HG03060 (cell line): ENCODE results near the gene TRNT1.

Experiments used
- ATAC-seq: cut with Tn5 transposase; IDR thresholded peaks from one replicate; pipeline ENCODE4 v1.9.1; 2021; ENCODE audit warnings: low read depth, moderate number of reproducible peaks; ENCODE audit not compliant: unreplicated experiment

Gene TRNT1

DNA sequence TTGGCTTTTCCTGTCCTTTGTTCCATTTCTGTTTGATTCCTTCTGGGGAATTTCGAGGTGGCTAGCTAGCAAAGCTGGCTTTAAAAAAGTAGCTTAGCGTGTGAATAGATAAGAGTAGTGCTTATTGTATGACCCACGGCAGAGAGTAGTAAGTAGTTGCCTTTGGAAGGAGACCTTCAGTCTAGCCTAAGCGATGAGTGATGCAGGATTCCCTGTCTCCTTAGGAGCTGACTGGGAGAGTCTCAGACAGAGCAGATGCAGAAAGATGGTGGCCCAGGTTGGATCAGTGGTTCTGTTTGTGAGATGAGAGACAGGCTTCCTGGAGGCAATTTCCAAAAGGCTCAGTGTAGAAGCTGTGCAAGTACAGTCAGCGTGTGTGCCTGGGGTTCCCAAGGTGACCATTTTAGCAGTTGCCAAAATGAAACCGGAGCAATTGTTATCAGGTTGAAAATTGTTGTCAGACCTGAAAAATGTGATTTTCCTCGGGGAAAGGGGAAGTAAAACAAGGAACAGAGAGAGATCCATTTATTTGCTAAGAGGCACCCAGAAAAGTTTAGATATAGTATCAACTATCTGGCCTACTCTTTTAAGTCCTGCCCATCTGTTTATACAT is 15.9 kb upstream of the TRNT1 start:
- ATAC-seq = no peak

DNA sequence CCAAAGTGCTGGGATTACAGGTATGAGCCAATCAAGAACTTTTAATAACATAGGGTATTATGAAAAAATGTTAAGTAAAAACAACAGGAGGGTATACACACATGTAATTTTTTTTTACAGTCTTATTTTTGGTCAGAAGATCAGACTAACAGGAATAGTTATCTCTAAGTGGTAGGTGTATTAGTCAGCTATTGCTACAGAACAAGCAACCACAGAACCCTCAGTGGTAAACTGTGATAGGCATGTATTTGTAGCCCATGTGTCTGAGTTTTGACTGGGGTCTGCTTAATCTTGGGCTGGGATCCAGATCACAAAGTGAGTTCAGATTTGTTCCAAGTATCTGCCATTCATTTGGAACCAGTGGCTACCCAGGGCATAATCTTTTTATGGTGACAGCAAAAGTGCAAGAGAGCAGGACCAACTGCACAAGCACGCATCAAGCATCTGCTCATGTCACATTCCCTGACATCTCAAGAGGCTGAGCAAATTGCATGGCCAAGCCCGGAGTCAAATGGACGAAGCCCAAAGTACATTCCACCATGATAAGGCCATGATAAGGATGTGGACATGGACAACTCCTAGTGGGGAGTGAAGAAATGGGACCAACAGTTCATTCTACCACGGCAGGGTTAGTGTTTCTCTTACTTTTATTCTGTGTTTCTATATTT is 13.6 kb upstream of the TRNT1 start:
- ATAC-seq = no peak

DNA sequence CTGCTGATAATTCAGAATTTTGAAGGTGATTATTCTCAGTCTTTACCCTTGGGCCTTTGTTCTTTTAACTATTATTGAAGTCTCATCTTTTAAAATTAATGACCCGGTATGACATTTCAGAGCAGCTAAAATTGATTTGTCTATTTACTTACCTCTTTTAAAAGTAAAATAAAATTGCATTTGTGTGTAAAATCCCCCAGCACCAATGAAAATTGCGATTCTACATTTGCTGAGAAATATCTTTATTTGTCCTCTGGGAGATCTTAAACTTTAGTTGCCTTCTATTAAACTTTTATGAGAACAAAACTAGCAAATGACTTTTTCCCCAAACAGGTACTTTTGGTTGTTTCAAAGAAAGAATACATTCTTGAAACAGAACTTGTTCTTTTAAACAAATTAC is 9.1 kb upstream of the TRNT1 start:
- ATAC-seq = no peak

DNA sequence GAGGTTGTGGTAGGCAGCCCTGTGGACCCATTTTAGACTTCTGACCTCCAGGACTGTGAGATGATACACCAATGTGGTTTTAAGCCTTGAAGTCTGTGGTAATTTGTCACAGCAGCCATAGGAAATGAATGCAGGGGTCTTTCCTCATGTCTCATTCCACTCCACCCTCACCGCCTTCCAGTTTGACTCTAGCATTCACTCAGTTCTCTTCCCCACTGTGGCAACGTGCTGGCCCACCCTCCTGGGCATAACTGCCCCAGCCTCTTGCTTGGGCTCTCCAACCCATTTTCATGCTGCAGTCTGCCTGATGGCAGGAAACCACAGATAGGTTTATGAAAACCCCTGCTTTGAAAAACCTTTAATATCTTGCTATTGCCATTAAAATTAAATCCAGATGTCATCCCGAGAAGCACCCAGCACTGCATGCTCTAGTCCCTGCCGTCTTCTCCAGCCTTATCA is 7.3 kb upstream of the TRNT1 start:
- ATAC-seq = no peak

- ATAC-seq = no peak
These were observed 763 bp upstream of the TRNT1 start for GRCh38 chr3:3125977-3126376.

GRCh38 chr3:3127432-3128010 is 781 bp downstream of the TRNT1 start:
- ATAC-seq = no peak

- ATAC-seq = no peak
These were observed 2.8 kb downstream of the TRNT1 start for GRCh38 chr3:3129579-3129978.

- no peak for ATAC-seq
These were observed 6.8 kb downstream of the TRNT1 start for GRCh38 chr3:3133500-3133899.

DNA sequence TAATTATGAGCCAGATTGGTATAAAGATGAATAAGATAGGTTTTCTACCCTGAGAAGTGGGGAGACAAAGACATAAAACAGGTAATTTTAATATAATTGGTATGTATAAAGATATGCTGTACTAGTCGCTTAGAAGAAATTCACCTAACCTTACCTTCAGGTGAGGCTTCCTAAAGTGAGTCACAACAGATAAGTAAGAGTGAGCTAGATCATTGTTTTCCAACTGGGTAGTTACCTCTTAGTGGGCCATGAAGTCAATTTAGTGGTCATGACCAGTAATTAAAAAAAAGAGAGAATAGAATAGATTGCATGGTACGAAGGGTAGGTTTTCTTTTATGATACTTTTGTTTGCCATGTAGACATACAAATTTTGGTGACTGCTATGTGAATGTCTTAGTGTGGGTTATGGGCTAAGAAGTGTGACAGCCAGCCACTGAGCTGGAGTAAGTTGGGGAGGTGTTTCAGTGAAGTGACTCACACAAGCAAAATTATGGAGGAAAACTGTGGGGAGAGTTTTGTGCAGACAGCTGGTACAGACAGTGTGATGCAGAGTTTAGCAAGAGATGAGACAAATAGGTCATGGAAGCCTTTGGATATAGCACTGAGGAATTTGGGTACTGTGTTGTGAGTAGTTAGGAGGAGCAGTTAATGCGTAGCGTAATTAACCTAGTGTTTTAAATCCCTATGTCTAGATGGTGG is 8.2 kb downstream of the TRNT1 start:
- ATAC-seq = no peak

GRCh38 chr3:3137526-3137925 is 10.8 kb downstream of the TRNT1 start:
- no peak for ATAC-seq

DNA sequence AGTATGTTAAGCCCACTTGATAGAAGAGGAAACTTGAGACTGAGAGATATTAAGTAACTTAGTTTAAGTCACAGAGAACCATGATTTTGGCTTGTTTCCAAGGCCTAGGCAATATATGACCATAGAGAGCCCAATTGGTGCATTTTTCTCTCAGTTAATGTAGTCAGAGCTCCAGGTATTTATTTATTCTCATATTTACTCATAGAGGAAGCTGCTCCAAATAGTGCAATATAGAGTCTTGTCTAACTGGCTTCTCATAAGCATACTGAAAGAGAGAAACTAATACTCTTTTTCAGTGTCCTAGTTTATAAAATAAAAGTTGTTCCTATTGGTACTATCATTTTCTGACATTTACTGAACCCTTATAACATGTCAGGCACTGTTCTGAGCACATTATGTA is 15.2 kb downstream of the TRNT1 start:
- ATAC-seq = no peak

GRCh38 chr3:3145831-3146230 is 19.1 kb downstream of the TRNT1 start:
- ATAC-seq = no peak

- ATAC-seq = no peak
These were observed 22.8 kb downstream of the TRNT1 start for GRCh38 chr3:3149560-3149959.

- ATAC-seq = no peak
These were observed 24.8 kb downstream of the TRNT1 start for GRCh38 chr3:3151513-3151912.

DNA sequence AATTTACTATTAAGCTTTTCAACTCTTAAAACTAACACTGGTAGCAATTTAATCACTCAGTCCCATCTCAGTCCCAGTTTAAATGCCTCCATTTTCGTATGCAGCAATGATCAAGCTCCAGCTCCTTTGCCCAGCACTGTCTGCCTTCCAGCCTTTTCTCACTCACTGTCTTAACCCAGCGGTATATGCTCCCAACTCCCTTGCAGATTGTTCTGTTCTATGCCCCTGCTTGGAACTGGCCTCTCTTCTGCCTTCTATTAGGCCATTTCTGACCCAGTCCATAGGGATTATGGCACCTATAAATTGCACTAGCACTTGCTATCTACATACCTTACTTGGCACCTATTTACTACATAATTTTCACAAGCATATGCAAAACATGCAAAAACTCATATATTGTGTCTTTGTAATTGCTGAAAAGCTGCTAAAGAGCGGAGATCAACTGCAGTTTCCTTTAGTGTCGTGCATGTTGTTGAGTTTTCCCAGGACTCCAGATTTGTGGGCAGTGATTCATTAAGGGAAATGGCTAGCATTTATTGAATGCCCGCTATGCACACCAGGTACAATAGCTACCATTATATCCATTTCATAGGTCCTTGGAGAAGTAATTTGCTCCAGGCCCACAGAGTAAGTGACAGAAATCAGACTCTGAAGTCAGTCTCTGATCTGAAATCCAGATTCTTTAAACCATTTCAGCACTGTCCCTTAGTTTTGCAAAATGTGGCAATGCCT is 28.3 kb downstream of the TRNT1 start:
- no peak for ATAC-seq

DNA sequence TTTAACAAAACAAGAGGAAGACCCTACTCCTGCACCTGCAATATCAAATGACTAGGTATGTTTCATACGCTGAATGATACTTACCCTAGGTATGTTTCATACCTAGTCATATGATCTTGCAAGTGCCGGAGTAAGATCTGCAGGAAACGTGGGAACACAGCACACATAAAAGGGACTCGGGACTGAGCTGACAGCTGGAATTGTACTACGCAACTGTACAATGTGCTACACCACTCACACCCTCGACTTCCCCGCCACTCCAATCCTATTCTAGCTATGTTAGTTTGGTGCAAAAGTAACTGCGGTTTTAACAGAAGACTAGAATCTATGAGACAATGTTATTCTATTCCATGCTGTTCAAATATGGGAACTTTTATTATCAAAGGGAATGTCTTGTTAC is 30.7 kb downstream of the TRNT1 start:
- ATAC-seq = no peak

DNA sequence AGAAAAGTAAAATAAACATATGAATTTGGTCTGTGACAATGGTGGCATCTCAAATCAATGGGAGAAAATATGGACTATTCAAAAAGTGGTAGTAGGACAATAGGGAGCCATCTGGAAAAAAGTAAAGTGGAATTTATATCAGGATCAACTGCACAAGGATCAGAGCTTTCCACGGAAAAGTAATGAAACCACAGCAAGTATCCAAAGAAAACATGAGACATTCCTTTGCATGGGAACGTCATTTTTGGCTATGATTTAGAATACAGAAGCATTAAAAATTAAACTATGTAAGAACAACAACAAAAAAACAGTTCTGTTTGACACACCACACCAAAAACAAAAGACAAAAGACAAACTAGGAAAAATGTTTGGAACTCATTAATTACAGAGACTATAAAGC is 34.1 kb downstream of the TRNT1 start:
- no peak for ATAC-seq

DNA sequence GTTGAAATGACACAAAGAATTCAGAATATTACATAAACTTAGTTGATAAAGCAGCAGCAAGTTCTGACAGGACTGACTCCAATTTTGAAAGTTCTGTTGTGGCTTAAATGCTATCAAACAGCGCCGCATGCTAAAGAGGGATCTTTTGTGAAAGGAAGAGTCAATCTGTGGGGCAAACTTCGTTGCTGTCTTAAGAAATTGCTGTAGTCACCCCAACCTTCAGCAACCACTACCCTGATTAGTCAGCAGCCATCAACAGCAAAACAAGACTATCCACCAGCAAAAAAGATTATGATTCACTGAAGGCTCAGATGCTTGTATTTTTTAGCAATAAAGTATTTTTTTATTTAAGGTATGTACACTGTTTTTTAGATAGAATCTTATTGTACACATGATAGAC is 38.5 kb downstream of the TRNT1 start:
- ATAC-seq = no peak

GRCh38 chr3:3165650-3166049 is 38.9 kb downstream of the TRNT1 start:
- ATAC-seq = no peak

- no peak for ATAC-seq
These were observed 44.3 kb downstream of the TRNT1 start for GRCh38 chr3:3170998-3171397.

DNA sequence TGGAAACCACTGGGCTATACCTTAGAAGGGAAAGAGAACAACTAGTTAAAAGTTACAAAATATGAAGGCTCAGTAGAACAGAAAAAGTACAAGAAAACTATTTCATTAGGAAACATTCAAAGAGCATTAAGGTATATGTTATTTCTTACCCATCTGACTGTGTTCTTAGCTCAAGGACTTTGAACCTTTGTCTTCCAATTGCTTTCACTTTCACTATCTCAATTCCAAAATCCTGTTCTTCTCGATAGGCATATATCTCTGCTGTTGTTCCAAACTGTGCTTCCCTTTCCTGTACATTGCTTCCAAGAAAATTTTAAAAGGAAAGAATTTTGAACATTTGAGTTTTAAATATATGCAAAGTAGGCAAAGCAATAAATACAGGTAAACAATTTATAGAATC is 45.9 kb downstream of the TRNT1 start:
- no peak for ATAC-seq
